Mesothelial cell of epicardium (in vitro differentiated cells): ENCODE results near the gene MRO. TPM values are rescaled to one million over a fixed set of nuclear protein-coding genes. Genes with fewer than 3 reads are reported as not detected.

Experiments used
- DNase-seq, 2 experiments: peaks; one replicate each; pipeline ENCODE4 v3.0.0; 2021; ENCODE audit warnings: low spot score in 2 of 2; ENCODE audit not compliant: unreplicated experiment in 2 of 2
- H3K27ac Mint-ChIP-seq: 2 replicates; pipeline ENCODE4 v1.8.0; 2021; ENCODE audit warnings: mixed read lengths
- H3K27me3 Mint-ChIP-seq: 2 replicates; pipeline ENCODE4 v1.8.0; 2021; ENCODE audit warnings: low read depth, mixed read lengths
- H3K36me3 Mint-ChIP-seq: 2 replicates; pipeline ENCODE4 v1.8.0; 2021; ENCODE audit warnings: mixed read lengths
- H3K4me1 Mint-ChIP-seq: 2 replicates; pipeline ENCODE4 v1.8.0; 2021; ENCODE audit warnings: mixed read lengths
- H3K4me3 Mint-ChIP-seq: 2 replicates; pipeline ENCODE4 v1.8.0; 2021; ENCODE audit warnings: mild to moderate bottlenecking, moderate library complexity, mixed read lengths
- H3K9me3 Mint-ChIP-seq: 2 replicates; pipeline ENCODE4 v1.8.0; 2021; ENCODE audit warnings: mixed read lengths
- total RNA-seq: library from RNA; stranded (reverse); gene quantifications from 3 replicates; pipeline ENCODE4 v1.2.1, GENCODE V29; 2021
- TF ChIP-seq, protein P1 (sequence below): fragments of 200-600 bp; sonication (generic); IDR thresholded peaks from one replicate; pipeline ENCODE4 v1.5.0; 2021; ENCODE audit warnings: antibody characterized with exemption; ENCODE audit not compliant: unreplicated experiment

The MRO gene
- total RNA-seq, 1 donor from 2014 or later: 0.29 TPM

DNA sequence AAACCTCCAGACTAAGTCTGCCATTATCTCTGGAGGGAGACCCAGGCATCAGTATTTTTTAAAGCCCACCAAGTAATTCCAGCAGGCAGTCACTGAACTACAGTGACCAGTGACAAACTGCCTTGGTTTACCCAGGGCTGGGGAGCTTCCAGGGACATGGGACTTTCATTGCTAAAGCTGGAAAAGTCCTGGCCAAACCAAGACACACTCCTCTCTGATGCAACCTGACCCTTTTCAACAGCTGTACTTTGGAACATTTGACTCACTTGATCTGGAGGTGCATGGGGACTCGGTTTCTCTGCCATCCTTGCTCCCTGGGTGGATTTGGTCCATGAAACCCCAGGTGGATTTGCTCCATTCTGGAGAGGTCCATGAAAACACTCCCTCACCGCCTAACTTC, 7.0 kb downstream of the MRO start:
- Mint-ChIP-seq H3K36me3 (no peaks in the 10 kb centered on the region), H3K4me1 (peaks cover under 1% of the 10 kb centered on the region), H3K9me3 (peaks cover 8% of the 10 kb centered on the region), H3K27me3 (no peaks in the 10 kb centered on the region), H3K4me3 (no peak overlapping the region), H3K27ac (no peak overlapping the region)
- TF ChIP-seq, protein P1, sequence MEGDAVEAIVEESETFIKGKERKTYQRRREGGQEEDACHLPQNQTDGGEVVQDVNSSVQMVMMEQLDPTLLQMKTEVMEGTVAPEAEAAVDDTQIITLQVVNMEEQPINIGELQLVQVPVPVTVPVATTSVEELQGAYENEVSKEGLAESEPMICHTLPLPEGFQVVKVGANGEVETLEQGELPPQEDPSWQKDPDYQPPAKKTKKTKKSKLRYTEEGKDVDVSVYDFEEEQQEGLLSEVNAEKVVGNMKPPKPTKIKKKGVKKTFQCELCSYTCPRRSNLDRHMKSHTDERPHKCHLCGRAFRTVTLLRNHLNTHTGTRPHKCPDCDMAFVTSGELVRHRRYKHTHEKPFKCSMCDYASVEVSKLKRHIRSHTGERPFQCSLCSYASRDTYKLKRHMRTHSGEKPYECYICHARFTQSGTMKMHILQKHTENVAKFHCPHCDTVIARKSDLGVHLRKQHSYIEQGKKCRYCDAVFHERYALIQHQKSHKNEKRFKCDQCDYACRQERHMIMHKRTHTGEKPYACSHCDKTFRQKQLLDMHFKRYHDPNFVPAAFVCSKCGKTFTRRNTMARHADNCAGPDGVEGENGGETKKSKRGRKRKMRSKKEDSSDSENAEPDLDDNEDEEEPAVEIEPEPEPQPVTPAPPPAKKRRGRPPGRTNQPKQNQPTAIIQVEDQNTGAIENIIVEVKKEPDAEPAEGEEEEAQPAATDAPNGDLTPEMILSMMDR: no peak
- DNase-seq: no peak

DNA sequence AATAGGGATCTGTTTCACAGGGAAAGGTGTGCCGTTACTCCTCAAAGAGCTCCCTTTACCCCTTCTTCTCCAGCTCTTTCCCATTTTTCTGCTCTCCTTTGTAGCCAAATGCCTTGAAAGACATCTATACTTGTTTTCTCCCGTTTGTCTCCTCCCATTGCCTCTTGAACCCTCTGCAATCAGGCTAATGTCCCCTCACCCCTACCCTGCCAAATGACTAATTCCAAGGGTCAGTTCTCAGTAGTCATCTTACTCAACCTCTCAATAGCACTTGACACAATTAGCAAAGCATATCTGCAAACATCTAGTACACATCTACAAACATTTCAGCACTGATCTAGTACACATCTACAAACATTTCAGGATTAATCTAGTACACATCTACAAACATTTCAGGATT, 12.6 kb downstream of the MRO start:
- TF ChIP-seq, protein P1: no peak
- H3K27ac Mint-ChIP-seq: no peak overlapping the region
- H3K27me3 Mint-ChIP-seq: peaks cover 2% of the 10 kb centered on the region

DNA sequence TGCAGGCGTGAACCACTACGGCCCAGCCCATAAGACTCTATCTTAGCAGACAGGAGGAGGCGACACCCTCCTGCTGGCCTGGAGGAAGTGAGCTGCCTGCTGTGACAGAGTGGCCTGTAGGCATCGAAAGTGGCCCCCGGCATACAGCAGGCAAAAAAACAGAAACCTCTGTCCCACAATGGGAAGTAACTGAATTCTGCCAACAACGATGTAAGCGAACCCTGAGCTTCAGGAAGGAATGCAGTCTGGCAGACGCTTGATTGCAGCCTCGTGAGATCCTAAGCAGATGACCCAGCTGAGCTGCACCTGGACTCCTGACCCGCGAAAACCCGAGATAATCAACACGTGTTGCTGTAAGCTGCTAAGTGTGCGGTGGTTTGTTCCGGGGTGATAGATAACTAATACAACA, 13.6 kb downstream of the MRO start:
- H3K4me1 Mint-ChIP-seq: no peaks in the 10 kb centered on the region
- TF ChIP-seq, protein P1: no peak
- no peak for DNase-seq

More for the DNA sequence above, 12.6 kb downstream of the MRO start:
- H3K9me3 Mint-ChIP-seq: peaks cover 8% of the 10 kb centered on the region
- no peak overlapping the region for H3K4me3 Mint-ChIP-seq
- no peaks in the 10 kb centered on the region for H3K4me1 Mint-ChIP-seq
- H3K36me3 Mint-ChIP-seq: no peaks in the 10 kb centered on the region
- DNase-seq: no peak

DNA sequence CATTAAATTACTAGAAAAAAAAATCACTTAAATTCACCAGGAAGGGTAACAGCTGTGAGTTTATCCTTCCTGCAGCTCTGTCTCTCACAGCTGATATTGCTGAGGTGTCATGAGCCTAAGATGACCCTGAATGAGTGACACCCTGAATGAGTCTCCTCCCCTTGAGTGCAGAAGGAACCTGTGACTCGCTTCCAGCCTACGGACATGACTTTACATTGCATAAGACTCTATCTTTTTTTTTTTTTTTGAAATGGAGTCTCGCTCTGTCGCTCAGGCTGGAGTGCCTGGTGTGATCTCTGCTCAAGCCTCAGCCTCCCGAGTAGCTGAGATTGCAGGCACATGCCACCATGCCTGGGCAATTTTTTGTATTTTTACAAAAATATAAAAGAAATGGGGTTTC, 14.1 kb downstream of the MRO start:
- Mint-ChIP-seq H3K36me3 (no peaks in the 10 kb centered on the region), H3K27me3 (peaks cover 2% of the 10 kb centered on the region), H3K4me3 (no peak overlapping the region), H3K9me3 (peaks cover under 1% of the 10 kb centered on the region), H3K27ac (no peak overlapping the region), H3K4me1 (no peaks in the 10 kb centered on the region)
- TF ChIP-seq, protein P1: no peak
- no peak for DNase-seq

More for the DNA sequence above, 13.6 kb downstream of the MRO start:
- Mint-ChIP-seq H3K9me3 (peaks cover 5% of the 10 kb centered on the region), H3K27ac (no peak overlapping the region), H3K27me3 (peaks cover 2% of the 10 kb centered on the region), H3K36me3 (no peaks in the 10 kb centered on the region), H3K4me3 (no peak overlapping the region)

DNA sequence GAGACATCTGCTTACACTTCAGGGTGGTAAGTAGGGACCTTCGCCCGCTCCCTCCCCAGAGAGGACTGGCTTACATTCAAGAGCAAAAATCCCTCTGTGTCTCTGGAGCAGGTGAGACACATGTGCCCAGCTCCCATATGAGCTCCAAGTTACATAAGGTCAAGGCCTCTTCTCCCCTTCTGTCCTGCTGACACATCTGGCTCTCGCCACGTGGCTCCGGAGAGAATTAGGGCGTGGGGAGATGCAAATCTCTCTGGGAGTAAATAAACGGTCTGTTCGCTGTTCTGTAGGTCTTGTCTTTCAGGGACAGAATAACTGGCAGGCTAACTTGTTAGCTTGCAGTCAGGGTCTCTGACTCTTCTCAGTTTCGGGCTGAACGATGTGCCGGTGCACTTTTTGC, 16.2 kb downstream of the MRO start:
- H3K4me3 Mint-ChIP-seq: no peak overlapping the region
- no peak overlapping the region for H3K27ac Mint-ChIP-seq
- no peaks in the 10 kb centered on the region for H3K9me3 Mint-ChIP-seq
- peaks cover 4% of the 10 kb centered on the region for H3K27me3 Mint-ChIP-seq
- DNase-seq: no peak
- TF ChIP-seq, protein P1: no peak
- H3K36me3 Mint-ChIP-seq: no peaks in the 10 kb centered on the region
- H3K4me1 Mint-ChIP-seq: no peaks in the 10 kb centered on the region

DNA sequence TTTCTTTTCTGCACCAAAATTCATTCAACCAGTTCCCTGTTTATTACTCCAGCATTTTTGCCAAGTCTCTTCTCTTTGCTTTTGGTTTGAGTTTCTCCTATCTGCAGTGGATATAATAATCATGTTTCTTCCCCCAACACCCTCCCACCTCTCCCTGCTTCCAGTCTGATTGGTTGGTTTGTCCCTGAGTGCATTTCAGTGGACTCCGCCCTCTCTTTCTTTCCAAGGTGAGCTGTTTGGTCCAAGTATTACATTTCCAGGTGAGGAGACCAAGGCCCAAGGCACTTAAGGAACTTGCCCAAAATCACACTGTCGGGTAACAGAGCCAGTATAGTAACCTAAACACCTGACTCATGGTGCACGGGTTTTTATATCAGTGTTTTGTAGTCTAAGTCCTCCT, 17.7 kb downstream of the MRO start:
- no peak overlapping the region for H3K27ac Mint-ChIP-seq
- H3K27me3 Mint-ChIP-seq: peaks cover 9% of the 10 kb centered on the region
- DNase-seq: no peak
- H3K36me3 Mint-ChIP-seq: no peaks in the 10 kb centered on the region
- no peak overlapping the region for H3K4me3 Mint-ChIP-seq
- no peaks in the 10 kb centered on the region for H3K4me1 Mint-ChIP-seq
- H3K9me3 Mint-ChIP-seq: no peaks in the 10 kb centered on the region
- TF ChIP-seq, protein P1: no peak
